ENCODE data around the gene DARS1.

GRCh38 chr2:136025057-136025973, 39.9 kb upstream of the DARS1 start:
- no peak for TF ChIP-seq CTCF (IDR thresholded peaks at IDR 0.05)
- no peak for TF ChIP-seq POLR2A (IDR thresholded peaks at IDR 0.05)
